Stimulated activated CD8-positive, alpha-beta memory T cell treated with anti-CD3 and anti-CD28 coated beads, Interleukin-15, amount 100 ng/mL, for 48 hours (primary cell): Measurements from ENCODE around the gene KIF13A.
"Not testable (repeated sequence)": the region's sequence is repeated elsewhere in the genome, so short reads cannot be mapped to it uniquely, and the experiment has no call there.

Source experiments
- DNase-seq, 2 donors: peaks; one replicate each; pipeline ENCODE4 v3.0.0-alpha.2; 2020; ENCODE audit warnings: low read depth in 2 of 2

Gene KIF13A

GRCh38 chr6:17932330-17932852 lies 55.0 kb downstream of the KIF13A start:
- DNase-seq: no peak

DNA sequence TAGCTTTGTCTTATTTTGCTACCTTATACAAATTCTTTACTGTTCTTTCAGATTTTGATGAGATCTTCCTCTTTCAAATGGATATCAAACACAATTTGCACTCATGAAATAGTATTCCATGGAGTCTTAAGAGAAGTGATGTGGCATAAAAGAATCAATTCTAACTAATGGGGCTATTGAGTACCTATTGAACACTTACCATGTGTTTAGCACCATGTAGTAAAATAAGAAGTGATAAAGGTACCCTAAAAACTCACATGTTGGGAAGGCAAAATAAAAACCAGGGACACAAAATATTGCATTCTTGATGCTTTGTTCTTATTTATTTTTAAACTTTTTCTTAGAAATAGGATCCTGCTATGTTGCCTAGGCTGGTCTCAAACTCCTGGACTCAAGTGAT lies 56.2 kb downstream of the KIF13A start:
- no peak for DNase-seq

GRCh38 chr6:17930321-17930993 lies 57.0 kb downstream of the KIF13A start:
- no peak for DNase-seq

- no peak for DNase-seq
Observed at GRCh38 chr6:17928514-17929430, 58.7 kb downstream of the KIF13A start.

- DNase-seq: no peak
Observed at GRCh38 chr6:17927705-17928104, 59.7 kb downstream of the KIF13A start.

GRCh38 chr6:17923401-17923863 lies 64.0 kb downstream of the KIF13A start:
- no peak for DNase-seq

GRCh38 chr6:17921454-17921853 lies 66.0 kb downstream of the KIF13A start:
- DNase-seq: no peak

- DNase-seq: no peak
Observed at GRCh38 chr6:17919496-17919895, 67.9 kb downstream of the KIF13A start.

DNA sequence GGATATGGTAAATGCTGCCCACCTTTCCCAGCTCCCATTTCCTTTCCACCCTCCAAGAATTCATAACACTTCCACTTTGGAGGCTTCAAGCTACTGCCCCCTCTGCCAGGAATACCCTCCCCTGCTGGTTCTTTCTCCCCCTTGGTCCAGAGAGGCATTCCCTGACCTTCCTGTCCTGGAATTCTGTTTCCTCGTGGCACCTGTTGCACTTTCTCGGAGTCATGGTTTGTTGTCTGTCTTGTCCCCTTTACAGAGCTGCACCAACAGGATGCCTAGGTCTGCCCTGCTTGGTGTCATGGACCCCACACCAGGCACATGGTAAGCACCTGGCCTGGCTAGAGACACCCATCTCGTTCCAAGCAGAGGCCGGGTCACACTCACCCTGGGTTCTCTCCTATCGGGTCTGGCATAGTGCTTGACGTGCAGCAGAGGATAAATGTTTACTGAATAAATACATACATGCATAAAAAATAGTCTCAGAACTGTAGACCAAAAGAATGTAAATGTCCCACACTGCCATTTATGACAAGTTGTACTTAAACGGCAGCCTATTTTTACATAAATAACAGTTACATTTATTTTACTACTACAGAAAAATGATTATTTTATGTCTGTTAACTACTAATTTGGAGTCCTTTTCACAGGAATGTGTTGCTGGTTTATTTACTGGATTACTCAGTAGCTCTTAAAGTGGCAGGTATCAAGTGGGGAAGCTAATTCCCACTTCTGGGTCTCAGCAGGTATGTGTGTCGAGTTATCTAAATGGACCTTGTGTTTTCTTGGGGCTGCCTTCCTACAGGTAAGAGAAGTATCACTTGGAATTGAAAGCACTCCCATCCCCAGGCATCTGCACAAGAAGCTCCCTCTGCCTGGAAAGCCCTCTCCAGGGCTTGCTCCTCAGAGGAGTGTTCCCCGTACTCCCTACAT lies 69.3 kb downstream of the KIF13A start:
- DNase-seq: no peak

DNA sequence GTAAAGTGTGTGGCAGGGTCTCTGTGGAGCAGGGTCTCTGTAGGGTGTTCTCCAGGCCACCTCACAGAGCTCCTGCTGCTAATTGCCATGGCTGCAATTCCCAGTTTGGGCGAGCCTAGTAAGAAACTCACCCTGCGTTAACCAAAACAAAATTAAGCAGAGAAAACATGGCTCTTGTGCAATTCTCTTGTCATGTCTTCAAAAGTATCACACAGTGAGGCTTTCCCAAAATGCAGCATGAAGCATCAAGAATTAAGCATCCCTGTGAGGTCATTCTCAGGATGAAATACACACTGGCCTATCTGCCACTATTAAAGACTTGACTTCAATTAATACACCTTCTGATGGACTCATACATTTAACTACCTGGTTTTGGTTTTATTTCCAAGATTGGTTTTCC lies 72.8 kb downstream of the KIF13A start:
- no peak for DNase-seq

- DNase-seq: no peak
Observed at GRCh38 chr6:17912521-17912920, 74.9 kb downstream of the KIF13A start.

GRCh38 chr6:17911656-17912055 lies 75.8 kb downstream of the KIF13A start:
- DNase-seq: not testable (repeated sequence)

- DNase-seq: no peak
Observed at GRCh38 chr6:17910189-17910588, 77.2 kb downstream of the KIF13A start.

- DNase-seq: no peak
Observed at GRCh38 chr6:17908831-17909230, 78.6 kb downstream of the KIF13A start.

GRCh38 chr6:17907406-17908229 lies 79.8 kb downstream of the KIF13A start:
- peak in 1 of 2 donors; percentile 11 for DNase-seq

GRCh38 chr6:17905611-17906592 lies 81.5 kb downstream of the KIF13A start:
- no peak for DNase-seq

DNA sequence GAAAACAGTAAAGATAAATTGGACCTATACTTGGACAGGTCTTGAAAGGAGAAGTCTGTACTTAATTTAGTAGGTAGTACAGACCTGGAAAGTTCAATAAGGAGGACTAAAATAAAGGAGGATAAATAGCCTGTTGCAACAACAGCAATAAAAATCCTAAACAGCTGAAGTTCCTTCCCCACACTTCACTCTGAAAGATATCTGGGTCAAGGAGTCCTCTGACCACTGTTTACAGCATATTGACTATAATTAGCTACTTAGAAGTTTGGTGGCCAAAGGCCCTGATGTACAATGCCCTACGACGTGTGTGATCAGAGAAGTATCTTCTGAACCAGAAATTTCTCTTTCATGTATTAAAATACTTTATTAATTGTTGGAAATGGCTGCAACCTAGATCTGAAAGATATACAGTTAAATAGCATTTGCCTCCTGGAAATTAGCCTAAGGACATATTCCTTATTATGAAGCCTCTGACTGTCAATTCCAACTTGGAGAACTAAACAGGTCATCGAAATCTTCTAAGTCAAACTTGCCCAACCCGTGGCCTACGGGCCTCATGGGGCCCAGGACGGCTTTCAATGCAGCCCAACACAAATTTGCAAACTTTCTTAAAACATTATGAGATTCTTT lies 82.8 kb downstream of the KIF13A start:
- DNase-seq: no peak

- DNase-seq: no peak
Observed at GRCh38 chr6:17902974-17903373, 84.5 kb downstream of the KIF13A start.

DNA sequence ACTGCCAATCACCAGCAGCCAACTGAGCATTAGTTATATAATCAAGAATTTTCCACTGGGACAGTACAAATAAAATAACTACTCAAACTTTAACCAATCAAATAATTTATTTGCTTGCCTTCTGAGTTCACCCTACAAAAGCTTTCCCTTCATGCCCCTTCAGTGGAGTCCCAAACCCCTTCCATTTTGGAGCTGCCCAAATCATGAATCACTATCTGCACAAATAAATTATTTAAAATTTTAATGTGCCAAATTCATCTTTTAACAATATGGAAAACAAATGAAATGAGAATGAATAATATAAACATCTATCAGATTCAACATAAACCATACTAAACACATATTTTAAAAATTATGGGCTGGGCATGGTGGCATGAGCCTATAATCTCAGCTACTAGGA lies 85.9 kb downstream of the KIF13A start:
- no peak for DNase-seq
